HG03442 (cell line): ENCODE measurements around the gene UGGT1.
A peak's percentile ranks its signal among the peaks of the same experiment; 100 is the strongest.

Source experiments
- ATAC-seq: cut with Tn5 transposase; IDR thresholded peaks from one replicate; pipeline ENCODE4 v1.9.1; 2021; ENCODE audit warnings: mild to moderate bottlenecking, moderate library complexity; ENCODE audit not compliant: unreplicated experiment

UGGT1 gene

DNA sequence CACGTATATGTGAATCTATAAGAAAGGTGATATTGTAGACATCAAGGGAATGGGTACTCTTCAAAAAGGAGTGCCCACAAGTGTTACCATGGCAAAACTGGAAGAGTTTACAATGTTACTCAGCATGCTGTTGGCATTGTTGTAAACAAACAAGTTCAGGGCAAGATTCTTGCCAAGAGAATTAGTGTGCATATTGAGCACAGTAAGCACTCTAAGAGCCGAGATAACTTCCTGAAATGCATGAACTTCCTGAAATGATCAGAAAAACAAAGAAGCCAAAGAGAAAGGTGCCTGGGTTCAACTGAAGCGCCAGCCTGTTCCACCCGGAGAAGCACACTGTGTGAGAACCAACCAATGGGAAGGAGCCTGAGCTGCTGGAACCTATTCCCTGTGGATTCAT is 126.7 kb downstream of the UGGT1 start:
- no peak for ATAC-seq

DNA sequence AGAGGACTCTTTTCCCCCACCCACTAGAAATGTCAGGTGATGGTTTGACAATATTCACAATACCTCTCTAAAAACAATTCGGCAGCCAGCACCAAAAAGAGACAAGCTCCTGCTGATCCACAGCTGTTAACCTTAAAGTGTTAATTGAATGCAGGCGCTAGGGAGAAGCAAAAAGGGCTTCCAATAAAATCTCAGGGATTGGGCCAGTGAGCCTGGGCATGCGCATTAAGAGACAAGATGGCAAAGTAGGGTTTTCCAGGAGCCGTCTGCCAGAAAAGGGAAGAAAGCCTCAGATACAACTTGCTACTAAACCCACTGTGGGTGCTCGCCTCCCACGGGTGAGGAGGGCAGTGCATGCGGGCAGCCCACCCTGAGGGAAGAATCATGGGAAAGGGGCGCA is 128.9 kb downstream of the UGGT1 start:
- no peak for ATAC-seq

DNA sequence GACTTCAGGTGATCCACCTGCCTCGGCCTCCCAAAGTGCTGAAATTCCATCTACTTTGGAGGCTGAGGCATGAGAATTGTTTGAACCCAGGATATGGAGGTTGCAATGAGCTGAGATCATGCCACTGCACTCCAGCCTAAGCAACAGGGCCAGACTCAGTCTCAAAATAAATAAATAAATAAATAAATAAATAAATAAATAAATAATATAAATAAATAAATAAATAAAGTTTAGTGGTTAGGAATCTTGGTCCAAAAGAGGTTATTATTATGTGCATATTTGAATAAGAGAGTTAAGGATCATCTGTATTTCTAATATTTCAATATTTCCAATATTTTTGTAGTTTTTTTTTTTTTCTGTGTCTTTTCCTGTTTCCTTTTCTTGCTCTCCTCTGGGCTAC is 136.9 kb downstream of the UGGT1 start:
- no peak for ATAC-seq

DNA sequence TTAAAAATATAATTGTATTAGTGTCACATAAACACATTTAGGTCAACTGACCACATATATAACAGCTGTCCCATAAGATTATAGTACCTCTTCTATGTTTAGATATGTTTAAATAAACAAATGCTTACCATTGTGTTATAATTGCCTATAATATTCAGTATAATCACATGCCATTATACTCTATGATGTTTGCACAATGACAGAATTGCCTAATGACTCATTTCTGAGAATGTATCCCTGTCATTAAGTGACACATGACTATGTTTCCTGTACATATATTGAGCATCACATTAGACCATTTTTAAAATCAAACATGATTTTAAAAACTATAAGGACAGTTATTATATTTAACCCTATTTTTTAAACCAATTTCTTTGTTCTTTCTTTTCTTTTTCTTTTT is 137.9 kb downstream of the UGGT1 start:
- no peak for ATAC-seq

DNA sequence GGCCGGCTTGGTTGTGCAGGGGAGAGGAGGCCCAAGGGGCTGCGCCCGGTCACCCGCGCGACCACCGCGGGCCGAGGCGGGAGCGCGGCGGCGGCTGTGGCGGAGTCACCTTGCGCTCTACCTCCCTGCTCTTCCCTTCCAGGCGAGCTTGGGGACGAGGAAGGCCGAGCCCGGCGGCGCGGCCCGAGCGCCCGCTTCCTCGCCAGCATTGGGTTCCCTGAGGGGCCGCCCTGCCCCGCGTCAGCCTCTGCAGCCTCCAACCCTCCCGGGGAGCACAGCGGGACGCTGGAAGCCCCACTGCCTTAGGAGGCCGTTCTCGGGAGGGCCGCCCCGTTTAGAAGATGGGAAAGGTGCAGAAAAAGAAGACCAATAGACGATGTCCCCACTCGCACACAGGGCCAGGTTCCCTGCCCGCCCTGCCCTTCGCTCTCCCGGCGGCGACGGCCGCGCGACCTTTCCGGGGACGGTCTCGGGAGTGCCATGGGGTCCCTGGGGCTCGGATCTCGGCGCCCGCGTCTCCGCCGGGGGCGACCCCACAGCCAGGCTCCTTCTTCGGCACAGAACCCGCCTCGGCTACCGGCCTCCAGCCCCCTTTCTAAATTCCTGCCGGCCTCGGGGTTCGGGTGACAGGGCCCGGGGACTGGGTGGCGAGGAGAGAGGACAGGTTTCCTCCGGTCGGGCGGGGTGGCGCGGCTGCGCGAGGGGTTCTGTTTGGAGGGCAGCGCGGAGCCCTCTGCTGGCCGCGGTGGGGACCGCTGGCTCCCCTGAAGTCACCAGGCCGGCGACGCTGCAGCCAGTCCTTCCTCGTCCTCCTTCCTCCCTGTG is 142.2 kb downstream of the UGGT1 start:
- ATAC-seq, result peak; percentile 99

DNA sequence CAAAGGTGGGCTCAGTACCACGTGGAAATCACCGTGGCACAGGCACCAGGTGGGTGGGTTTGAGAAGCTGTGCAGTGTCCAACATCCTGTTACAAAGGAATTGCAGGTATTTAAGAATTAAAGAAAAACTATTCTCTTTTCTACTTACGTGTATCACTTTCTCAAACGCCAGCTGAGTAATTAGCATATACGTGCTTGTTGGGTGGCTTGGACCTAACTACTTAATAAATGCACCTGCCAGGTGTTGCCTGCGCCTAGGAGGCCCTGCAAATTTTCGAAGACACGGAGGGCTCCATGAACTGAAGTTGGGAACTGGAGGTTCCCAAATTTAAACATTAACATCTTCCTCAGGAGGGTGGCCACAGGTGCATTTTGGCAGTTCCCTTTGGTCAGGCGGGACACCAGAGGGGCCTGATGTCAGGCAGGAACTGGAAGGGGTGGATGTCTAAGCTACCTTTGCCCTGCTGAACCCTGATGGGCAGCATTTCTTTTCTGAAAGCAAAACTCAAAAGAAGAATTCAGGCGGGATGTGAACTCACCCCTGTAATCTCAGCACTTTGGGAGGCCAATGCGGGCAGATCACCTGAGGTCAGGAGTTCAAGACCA is 142.9 kb downstream of the UGGT1 start:
- no peak for ATAC-seq

DNA sequence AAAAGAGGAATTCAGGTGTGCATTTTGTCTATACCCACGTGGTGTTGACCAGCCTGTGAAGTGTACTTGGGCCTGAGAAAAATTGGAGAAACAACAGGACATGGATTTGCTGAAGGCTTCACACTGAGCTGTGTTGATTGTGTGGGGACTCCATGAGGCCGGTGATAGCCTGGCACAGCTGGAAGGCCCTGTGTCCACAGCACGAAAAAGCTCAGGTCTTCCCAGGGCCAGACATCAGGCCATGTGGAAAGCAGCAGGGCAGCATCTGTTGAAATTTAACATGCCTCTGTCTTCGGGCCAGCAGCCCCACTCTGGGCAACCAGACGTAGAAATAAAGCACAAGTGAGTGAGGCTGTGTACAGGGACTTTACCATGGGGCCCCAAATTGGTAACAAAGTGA is 143.6 kb downstream of the UGGT1 start:
- no peak for ATAC-seq

DNA sequence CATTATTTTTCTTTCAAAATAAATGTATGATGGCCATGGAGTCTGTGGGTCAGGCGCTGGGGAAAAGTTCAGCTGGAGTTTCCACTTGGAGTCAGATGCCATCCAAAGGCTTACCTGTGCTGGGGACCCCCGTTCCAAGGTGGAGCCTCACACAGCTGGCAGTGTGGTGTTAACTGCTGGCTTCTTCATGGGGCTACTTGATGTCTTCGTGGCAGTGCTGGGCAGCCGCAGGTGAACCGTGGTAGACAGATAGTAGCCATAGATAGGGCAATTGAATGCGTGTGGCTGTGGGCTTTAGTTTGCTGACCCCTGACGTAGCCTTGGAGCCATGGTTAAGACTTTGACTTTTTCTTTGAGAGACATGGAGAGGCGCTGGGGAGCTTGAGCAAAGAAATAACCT is 144.6 kb downstream of the UGGT1 start:
- no peak for ATAC-seq

DNA sequence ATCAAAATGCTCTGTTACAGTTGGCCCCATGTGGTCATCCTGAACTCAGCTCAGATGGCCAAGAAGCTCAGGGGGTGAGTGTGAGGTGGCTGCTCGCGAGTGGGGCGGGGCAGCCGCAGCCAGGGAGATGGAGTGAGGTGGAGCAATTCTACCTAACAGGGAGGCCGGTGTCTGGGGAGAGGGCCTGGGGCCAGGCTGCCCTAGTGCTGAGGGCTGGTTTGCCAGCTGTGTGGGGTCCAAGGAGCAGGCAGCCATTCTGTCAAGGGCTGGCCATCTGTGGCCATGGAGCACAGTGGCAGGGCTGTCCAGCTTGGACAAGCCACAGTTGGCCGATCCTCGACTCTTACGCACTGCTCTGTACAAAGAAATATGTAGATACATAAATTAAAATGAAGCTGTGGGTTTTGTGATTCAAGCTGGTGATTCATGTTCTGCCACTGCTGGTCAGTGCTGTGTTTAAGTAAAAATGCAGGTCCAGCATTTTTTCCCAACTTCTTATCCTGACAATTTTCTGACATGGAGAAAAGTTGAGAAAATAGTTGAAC is 145.6 kb downstream of the UGGT1 start:
- no peak for ATAC-seq

DNA sequence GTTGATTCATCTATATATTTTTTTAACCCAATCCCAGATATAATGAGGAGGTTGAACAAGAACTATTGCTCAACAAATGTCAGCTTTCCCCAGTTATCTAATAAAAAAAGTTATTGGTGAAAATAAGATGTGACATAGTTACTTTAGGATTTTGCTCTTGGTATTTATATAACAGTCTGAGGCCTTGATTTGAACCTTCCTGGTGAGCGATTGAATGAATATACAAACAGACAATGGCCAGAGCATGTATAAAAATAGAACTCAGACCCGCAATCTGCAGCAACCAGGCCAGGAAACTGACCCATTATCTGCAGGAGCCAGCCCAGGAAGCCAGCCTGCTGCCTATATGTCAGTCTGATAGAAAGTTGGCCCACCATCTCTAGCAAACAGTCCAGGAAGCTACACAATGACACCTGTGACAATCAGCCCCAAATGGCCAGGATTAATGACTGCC is 146.1 kb downstream of the UGGT1 start:
- no peak for ATAC-seq

DNA sequence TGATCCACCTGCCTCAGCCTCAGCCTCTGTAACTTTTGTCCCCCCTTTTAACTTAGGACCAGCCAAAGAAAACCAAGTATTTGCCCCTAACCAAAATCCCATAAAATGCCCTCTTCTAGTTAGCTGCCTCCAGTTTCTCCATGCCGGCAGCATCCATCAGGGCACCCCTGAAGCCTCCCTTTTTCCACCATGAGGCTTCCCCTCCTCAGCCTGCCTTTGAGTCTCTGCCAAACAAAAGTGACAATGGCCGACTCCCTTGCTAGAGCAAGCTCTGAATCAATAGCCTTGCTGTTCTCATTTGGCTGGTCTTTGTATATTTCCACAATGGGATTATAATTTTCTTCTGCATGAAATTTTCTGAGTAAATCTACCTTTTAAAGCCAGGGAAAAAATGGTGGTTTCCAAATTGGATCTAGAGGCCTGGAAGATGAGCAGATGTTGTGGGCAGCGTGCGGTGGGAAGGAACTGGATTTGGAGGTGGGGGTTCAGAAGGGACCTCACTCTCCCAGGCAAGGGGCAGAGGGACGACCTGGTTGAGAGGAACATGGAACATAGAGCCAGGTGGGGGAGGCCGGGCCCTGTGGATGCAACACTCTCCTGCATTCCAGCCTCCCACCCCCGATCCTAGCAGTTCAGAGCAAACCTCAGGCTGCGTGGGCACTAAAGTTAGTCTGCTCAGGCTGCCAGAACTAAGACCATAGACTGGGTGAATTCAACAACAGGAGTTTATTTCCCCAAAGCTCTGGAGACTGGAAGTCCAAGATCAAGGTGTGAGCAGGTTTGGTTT is 147.1 kb downstream of the UGGT1 start:
- ATAC-seq, result no peak

DNA sequence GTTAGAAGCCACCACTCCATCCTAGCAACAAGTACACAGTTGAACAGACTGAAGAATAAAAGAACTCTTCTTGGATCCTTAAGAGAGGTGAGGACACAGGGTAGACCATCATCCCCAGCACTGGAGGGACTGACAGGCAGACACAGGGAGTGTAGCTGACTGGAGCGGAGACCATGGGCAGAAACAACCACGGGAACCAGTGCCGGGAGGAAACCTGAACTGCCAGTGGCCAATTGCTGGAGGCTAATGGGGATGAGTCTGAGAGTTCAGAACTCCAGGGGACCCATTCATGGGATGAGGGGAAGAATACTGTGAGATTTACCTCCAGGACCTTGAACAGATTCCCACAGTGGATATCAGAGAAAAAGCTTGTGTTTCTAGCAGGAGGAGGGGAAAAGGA is 150.9 kb downstream of the UGGT1 start:
- no peak for ATAC-seq
